ENCODE results near the gene RDX. TPM values are rescaled to one million over a fixed set of nuclear protein-coding genes. Genes with fewer than 3 reads are reported as not detected.

Gene RDX
- total RNA-seq, 1 donor from 2014 or later: 27.9 TPM

DNA sequence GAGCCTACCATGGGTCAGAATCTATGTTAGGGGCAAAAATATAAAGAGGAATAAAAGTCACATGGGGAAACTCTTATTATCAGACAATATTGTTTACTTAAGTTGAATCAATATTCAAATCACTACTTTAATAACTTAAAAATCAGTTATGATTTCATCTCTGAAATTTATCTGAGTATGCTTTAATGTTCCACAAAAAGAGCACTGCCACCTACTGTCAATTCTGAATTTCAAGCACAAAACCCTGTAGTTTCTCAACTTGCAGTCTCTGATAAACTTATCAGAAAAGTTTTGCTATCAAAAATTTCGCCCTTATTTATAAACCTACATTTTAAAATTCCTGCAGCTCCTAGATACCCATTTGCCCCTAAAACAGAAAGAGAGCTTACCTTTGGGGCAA lies 47.3 kb downstream of the RDX start:
- POLR2A ChIA-PET: no interaction called here
- Mint-ChIP-seq H3K27ac (no peak overlapping the region), H3K4me1 (no peaks in the 10 kb centered on the region), H3K36me3 (ENCODE audit: low read depth) (peaks cover 38% of the 10 kb centered on the region), H3K9me3 (no peaks in the 10 kb centered on the region), H3K4me3 (no peak overlapping the region), H3K27me3 (no peaks in the 10 kb centered on the region)
- ATAC-seq (ENCODE audit: low read depth) (no peak), DNase-seq (no peak)
- CTCF ChIA-PET: interaction anchor here (1.1 to 1.2 kb wide), 2 partner anchors 302 to 396 kb away, joined by 4 read pairs; no protein-coding TSS in a partner anchor
- intact Hi-C loops (cut with micrococcal nuclease): loop anchor here (1.0 kb wide), 1 partner anchor 303 kb away; no protein-coding TSS in a partner anchor
- TF ChIP-seq, protein P1, sequence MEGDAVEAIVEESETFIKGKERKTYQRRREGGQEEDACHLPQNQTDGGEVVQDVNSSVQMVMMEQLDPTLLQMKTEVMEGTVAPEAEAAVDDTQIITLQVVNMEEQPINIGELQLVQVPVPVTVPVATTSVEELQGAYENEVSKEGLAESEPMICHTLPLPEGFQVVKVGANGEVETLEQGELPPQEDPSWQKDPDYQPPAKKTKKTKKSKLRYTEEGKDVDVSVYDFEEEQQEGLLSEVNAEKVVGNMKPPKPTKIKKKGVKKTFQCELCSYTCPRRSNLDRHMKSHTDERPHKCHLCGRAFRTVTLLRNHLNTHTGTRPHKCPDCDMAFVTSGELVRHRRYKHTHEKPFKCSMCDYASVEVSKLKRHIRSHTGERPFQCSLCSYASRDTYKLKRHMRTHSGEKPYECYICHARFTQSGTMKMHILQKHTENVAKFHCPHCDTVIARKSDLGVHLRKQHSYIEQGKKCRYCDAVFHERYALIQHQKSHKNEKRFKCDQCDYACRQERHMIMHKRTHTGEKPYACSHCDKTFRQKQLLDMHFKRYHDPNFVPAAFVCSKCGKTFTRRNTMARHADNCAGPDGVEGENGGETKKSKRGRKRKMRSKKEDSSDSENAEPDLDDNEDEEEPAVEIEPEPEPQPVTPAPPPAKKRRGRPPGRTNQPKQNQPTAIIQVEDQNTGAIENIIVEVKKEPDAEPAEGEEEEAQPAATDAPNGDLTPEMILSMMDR (IDR thresholded peaks at IDR 0.05): no peak

- Mint-ChIP-seq H3K9me3 (no peaks in the 10 kb centered on the region), H3K27ac (no peak overlapping the region), H3K27me3 (no peaks in the 10 kb centered on the region), H3K4me3 (no peak overlapping the region), H3K36me3 (ENCODE audit: low read depth) (peaks cover 43% of the 10 kb centered on the region), H3K4me1 (no peaks in the 10 kb centered on the region)
- DNase-seq (no peak), ATAC-seq (ENCODE audit: low read depth) (no peak)
- intact Hi-C loops (cut with micrococcal nuclease): no loop called here
- TF ChIP-seq, protein P1 (IDR thresholded peaks at IDR 0.05): no peak
- CTCF ChIA-PET: no interaction called here
- POLR2A ChIA-PET: no interaction called here
Observed at GRCh38 chr11:110243791-110244190, 52.6 kb downstream of the RDX start.

DNA sequence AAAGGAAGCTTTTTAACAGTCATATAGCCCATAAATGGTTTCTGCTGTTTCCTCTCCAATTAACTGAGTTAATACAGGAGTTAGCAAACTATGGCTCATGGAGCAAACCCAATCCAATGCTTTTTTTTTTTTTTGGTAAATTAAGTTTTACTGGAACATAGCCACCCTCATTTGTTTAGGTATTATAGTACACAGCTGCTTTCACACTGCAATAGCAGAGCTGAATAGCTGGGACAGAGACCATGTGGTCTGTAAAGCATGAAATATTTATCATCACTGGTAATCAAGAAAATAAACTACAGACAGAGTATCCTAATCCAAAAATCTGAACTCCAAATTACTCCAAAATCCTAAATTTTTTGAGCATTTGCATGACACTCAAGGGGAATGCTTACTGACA lies 53.7 kb downstream of the RDX start:
- DNase-seq (no peak), ATAC-seq (ENCODE audit: low read depth) (no peak)
- H3K4me1 Mint-ChIP-seq: no peaks in the 10 kb centered on the region
- POLR2A ChIA-PET: interaction anchor here (0.6 kb wide), 1 partner anchor 125 kb away, joined by 3 read pairs; no protein-coding TSS in a partner anchor
- no peaks in the 10 kb centered on the region for H3K9me3 Mint-ChIP-seq
- intact Hi-C loops (cut with micrococcal nuclease): no loop called here
- H3K36me3 Mint-ChIP-seq (ENCODE audit: low read depth): peaks cover 43% of the 10 kb centered on the region
- CTCF ChIA-PET: no interaction called here
- no peaks in the 10 kb centered on the region for H3K27me3 Mint-ChIP-seq
- H3K4me3 Mint-ChIP-seq: no peak overlapping the region
- TF ChIP-seq, protein P1 (IDR thresholded peaks at IDR 0.05): no peak
- no peak overlapping the region for H3K27ac Mint-ChIP-seq

DNA sequence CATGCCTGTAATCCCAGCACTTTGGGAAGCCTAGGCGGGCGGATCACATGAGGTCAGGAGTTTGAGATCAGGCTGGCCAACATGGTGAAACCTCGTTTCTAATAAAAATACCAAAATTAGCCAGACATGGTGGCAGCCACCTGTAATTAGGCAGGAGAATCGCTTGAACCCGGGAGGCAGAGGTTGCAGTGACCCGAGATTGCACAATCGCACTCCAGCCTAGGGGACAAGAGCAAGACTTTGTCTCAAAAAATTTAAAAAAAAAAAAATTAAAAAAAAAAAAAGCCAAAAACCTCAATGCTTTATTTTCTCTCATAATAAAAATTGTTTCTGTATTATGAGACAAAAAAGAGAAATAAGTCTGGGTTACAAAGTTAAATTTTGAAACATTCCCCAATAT lies 54.2 kb downstream of the RDX start:
- CTCF ChIA-PET: no interaction called here
- Mint-ChIP-seq H3K4me1 (no peaks in the 10 kb centered on the region), H3K4me3 (no peak overlapping the region), H3K27me3 (no peaks in the 10 kb centered on the region), H3K27ac (no peak overlapping the region), H3K36me3 (ENCODE audit: low read depth) (peaks cover 45% of the 10 kb centered on the region), H3K9me3 (no peaks in the 10 kb centered on the region)
- intact Hi-C loops (cut with micrococcal nuclease): no loop called here
- DNase-seq (no peak), ATAC-seq (ENCODE audit: low read depth) (no peak)
- POLR2A ChIA-PET: interaction anchor here (0.6 kb wide), 1 partner anchor 126 kb away, joined by 3 read pairs; no protein-coding TSS in a partner anchor
- TF ChIP-seq, protein P1 (IDR thresholded peaks at IDR 0.05): no peak

GRCh38 chr11:110235966-110236365 lies 60.4 kb downstream of the RDX start:
- Mint-ChIP-seq H3K27me3 (no peaks in the 10 kb centered on the region), H3K4me1 (no peaks in the 10 kb centered on the region), H3K36me3 (ENCODE audit: low read depth) (peaks cover 64% of the 10 kb centered on the region), H3K27ac (no peak overlapping the region), H3K4me3 (no peak overlapping the region), H3K9me3 (no peaks in the 10 kb centered on the region)
- no peak for ATAC-seq (ENCODE audit: low read depth)
- no peak for DNase-seq
- CTCF ChIA-PET: no interaction called here
- TF ChIP-seq, protein P1 (IDR thresholded peaks at IDR 0.05): no peak
- intact Hi-C loops (cut with micrococcal nuclease): no loop called here
- POLR2A ChIA-PET: no interaction called here

Data from activated B cell treated with CpG ODN at 0.5 μM for 24 hours (primary cell).